GM21737 (cell line): ENCODE data around the gene ABCB11.
A peak's percentile ranks its signal among the peaks of the same experiment; 100 is the strongest.
"Not testable (repeated sequence)": the region's sequence is repeated elsewhere in the genome, so short reads cannot be mapped to it uniquely, and the experiment has no call there.

ENCODE experiments used
- ATAC-seq: cut with Tn5 transposase; IDR thresholded peaks from one replicate; pipeline ENCODE4 v1.9.1; 2021; ENCODE audit warnings: mild to moderate bottlenecking, moderate library complexity; ENCODE audit not compliant: unreplicated experiment

ABCB11 gene

GRCh38 chr2:169046440-169047151, 15.5 kb upstream of the ABCB11 start:
- ATAC-seq = no peak

DNA sequence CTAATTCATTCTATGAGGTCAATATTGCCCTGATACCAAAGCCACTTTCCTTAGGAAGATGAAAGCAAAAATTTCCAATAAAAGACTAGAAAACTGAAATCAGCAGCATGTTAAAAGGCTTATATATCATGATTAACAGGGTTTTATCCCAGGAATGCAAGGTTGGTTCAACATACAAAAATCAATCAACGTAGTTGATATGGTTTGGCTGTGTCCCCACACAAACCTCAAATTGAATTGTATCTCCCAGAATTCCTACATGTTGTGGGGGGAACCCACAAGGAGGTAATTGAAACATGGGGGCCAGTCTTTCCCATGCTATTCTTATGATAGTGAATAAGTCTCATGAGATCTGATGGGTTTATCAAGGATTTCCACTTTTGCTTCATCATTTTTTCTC, 11.7 kb upstream of the ABCB11 start:
- no peak for ATAC-seq

DNA sequence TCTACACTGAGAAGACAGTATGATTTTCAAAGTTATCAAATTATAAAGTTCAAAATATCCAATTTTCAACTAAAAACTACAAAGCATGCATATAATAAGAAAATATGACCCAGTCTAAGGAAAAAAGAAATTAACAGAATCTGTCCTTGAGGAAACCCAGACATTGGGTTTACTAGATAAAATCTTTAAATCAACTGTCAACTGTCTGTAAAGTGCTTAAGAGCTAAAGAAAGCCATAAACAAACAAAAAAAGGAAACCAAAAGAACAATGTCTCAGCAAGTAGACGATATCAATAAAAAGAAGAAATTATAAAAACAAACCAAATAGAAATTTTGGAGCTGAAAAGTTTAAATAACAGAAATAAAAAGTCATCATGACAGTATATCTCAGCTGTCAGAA, 10.5 kb upstream of the ABCB11 start:
- no peak for ATAC-seq

DNA sequence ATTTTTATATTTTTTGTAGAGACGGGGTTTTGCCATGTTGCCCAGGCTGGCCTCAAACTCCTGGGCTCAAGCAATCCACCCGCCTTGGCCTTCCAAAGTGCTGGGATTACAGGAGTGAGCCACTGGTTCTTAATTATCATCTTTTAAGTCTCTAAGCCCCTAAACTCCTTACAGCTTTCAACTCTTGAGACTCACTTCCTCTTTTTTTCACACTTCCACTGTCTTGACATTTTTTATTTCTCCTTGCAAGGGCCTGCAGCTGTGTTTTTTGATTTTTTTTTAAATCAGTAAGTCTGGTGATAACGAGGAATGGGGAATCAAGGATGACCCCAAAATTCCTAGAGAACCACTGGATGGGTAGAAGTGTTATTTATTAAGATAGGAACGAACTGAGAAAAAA, 8.6 kb upstream of the ABCB11 start:
- no peak for ATAC-seq

DNA sequence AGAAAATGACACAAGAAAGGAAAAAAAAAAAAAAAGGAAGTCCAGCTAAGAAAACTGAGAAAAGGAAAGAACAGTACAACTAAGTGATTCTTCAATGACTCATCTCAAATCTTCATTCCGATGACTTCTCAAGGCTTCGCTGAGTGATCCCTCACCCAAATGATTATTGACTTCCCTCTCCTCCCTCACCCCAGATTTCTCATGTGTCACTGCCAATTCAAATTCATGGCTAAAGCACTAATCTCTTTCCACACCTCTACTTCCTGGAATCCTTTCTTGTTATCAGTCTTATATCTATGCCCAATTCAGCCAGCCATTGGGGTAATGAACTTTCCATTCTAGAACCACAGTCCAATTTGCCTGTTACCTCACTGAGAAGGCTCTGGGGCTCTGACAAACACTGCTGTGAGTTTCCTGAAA, 7.2 kb upstream of the ABCB11 start:
- peak; percentile 54 for ATAC-seq

- peak; percentile 43 for ATAC-seq
These were observed 5.8 kb upstream of the ABCB11 start for GRCh38 chr2:169036736-169037440.

GRCh38 chr2:169035887-169036286, 4.8 kb upstream of the ABCB11 start:
- no peak for ATAC-seq

DNA sequence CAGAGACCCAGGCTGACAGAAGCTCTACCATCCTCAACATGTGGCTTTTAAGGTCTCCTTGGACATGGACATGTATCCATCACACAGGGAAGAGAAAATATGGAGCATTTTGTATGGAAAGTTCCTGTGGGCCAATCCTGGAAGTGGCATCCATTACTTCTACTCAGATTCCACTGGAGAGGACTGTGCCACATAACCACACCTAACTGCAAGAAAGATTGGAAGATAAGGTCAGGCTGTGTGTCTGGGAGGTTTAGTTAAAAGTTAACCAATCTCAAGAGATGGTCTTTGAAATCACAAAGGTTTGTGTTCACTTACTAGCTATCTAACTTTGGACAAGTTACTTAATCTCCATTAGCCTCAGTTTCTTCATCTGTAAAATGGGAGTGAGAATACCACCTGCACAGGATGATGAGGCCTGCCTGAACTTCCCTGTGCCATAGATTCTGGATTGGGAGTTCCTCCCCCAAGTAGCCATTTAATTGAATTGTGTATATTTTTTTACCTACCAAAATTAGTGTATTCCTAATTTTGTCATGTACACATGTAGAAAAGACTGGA, 3.9 kb upstream of the ABCB11 start:
- no peak for ATAC-seq

DNA sequence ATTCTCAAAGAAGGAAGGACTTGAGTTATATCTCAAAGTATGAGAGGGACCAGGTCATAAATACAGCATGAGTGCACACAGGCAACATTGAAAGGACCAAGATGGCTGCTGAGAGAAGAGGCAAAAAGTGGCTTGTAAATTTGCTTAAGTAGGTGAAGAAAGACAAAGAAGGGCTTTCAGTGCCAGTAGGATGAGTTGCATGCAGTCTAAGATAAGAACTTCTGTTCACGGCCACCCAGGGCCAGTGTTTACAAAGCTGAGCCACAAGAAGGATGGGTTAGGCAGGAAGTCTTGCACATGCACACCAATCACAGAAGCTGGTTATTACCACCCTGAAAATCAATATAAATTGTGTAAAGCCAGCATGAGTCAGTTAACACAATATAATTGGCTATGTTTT, 3.1 kb upstream of the ABCB11 start:
- no peak for ATAC-seq

GRCh38 chr2:169029341-169029740, 1.8 kb downstream of the ABCB11 start:
- no peak for ATAC-seq

GRCh38 chr2:169027234-169027633, 3.9 kb downstream of the ABCB11 start:
- no peak for ATAC-seq

- ATAC-seq = no peak
These were observed 5.1 kb downstream of the ABCB11 start for GRCh38 chr2:169026056-169026455.

- no peak for ATAC-seq
These were observed 8.0 kb downstream of the ABCB11 start for GRCh38 chr2:169023161-169023560.

- no peak for ATAC-seq
These were observed 12.7 kb downstream of the ABCB11 start for GRCh38 chr2:169018390-169018789.

DNA sequence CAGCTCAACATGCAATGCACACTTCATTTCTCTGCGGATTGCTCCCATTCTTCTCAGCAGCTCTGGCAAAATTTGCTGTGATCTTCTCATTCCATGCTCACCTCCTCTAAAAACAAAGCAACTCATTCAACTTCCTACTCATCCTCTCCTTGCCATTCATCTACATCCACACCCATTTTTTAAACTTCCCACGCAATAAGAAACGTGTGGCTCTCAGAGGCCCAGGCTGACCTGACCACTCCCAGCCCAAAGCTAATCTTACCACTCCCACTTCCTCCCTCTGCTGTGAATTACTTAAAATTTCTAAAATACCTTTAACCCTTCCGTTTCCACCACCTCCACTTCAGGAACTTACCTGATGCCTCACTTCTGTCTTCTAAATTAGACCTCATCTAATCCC, 15.2 kb downstream of the ABCB11 start:
- no peak for ATAC-seq

DNA sequence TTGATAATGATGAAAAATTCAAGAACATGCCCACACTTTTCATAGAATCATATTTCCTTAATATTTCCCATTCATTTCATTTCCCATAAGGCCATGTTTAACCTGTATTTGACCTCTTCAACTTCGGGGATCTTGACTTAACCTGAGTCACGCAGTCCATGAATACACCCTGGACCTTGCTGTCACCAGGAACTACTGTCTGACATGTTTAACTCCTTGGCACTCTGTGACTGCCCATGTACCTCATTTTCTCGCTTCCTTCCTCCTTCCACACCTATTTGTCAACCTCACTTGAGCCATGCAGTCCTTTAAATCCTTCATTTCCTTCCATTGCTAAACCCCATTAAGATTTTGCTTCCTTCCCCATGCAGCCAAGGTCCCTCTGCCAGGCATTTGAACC, 16.3 kb downstream of the ABCB11 start:
- ATAC-seq = no peak

GRCh38 chr2:169013628-169014026, 17.5 kb downstream of the ABCB11 start:
- ATAC-seq = no peak

DNA sequence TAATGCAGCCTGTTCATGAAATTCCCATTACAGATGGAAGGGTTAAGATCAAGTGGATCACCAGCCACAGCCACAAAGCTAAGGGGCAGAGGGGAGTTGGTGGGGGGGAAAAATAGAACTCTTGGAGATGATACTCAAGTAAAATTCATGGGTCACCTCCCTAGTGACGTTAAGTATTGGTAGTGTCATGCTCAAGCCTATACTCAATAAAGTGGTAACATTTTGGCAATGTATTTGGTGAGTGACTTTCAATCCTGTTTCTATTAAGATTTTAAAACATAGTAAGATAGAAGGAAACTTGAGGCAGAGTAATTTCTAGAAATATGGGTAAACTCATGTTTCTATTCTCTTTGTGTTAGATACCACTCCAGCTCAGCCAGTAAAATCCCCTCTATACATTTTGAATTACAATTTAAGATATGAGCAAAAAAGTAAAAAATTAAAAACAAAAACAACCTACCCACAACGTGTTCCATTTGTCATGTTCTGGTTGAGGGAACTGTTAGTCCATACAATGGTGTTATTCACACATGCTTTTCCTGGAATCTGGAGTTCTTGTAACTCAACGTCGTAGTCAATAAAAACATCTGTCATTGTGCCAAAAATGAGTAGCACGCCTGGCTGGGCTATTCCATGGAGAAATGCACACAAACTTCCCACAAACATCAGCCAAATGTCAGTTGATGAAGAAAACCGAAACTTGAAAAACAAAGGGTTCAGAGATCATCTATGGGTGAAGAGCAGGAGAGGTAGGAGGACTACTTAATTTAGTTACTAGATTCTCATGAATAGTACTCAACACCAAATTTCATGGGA, 18.1 kb downstream of the ABCB11 start:
- ATAC-seq = no peak

DNA sequence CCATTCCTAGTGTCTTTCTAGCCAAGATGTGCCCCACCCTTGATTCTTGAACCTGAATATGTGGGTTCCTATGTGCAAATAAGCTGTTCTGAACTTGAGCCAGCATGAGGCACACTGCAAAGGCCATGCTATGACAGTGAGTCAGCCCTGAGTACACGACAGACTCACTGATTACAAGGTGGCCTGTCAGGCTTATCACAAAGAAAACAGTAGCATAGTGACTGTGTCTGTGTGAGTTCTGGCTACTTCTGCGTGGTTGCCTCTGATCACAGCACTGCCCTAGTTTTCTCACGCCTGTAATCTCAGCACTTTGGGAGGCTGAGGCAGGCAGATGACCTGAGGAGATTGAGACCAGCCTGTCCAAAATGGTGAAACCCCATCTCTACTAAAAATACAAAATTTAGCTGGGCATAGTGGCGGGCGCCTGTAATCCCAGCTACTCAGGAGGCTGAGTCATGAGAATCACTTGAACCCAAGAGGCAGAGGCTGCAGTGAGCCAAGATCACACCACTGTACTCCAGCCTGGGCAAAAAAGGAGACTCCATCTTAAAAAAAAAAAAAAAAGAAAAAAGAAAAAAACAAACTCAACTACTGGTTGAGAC, 18.8 kb downstream of the ABCB11 start:
- not testable (repeated sequence) for ATAC-seq

GRCh38 chr2:169011698-169012097, 19.4 kb downstream of the ABCB11 start:
- no peak for ATAC-seq
